Fibroblast of skin of right biceps (primary cell): ENCODE measurements around the gene WASHC3.
"Not testable (repeated sequence)": the region's sequence is repeated elsewhere in the genome, so short reads cannot be mapped to it uniquely, and the experiment has no call there.

Source experiments
- DNase-seq: peaks from one replicate; pipeline ENCODE4 v3.0.0-alpha.2; 2013

Gene WASHC3

GRCh38 chr12:102050660-102051430 lies 10.9 kb downstream of the WASHC3 start:
- DNase-seq = no peak

- DNase-seq = no peak
These were observed 17.9 kb downstream of the WASHC3 start for GRCh38 chr12:102043928-102044327.

GRCh38 chr12:102033991-102034745 lies 27.6 kb downstream of the WASHC3 start:
- peak; percentile 41 for DNase-seq

- DNase-seq = no peak
These were observed 29.9 kb downstream of the WASHC3 start for GRCh38 chr12:102031852-102032251.

- no peak for DNase-seq
These were observed 32.6 kb downstream of the WASHC3 start for GRCh38 chr12:102029141-102029540.

GRCh38 chr12:102026728-102027127 lies 35.1 kb downstream of the WASHC3 start:
- no peak for DNase-seq

GRCh38 chr12:102024765-102025164 lies 37.0 kb downstream of the WASHC3 start:
- DNase-seq = no peak

- DNase-seq = peak; percentile 68
These were observed 38.4 kb downstream of the WASHC3 start for GRCh38 chr12:102023343-102023930.

GRCh38 chr12:102022286-102022685 lies 39.5 kb downstream of the WASHC3 start:
- DNase-seq = no peak

- DNase-seq = no peak
These were observed 40.1 kb downstream of the WASHC3 start for GRCh38 chr12:102021540-102022246.

GRCh38 chr12:102018607-102019006 lies 43.2 kb downstream of the WASHC3 start:
- DNase-seq = not testable (repeated sequence)

GRCh38 chr12:102016472-102016871 lies 45.3 kb downstream of the WASHC3 start:
- no peak for DNase-seq

GRCh38 chr12:102010265-102010994 lies 51.4 kb downstream of the WASHC3 start:
- DNase-seq = peak; percentile 10

- no peak for DNase-seq
These were observed 52.0 kb downstream of the WASHC3 start for GRCh38 chr12:102009796-102010195.

GRCh38 chr12:102008615-102009126 lies 53.1 kb downstream of the WASHC3 start:
- DNase-seq = no peak

- no peak for DNase-seq
These were observed 56.5 kb downstream of the WASHC3 start for GRCh38 chr12:102005256-102005655.

- DNase-seq = no peak
These were observed 64.7 kb downstream of the WASHC3 start for GRCh38 chr12:101997102-101997501.

GRCh38 chr12:101995684-101996083 lies 66.1 kb downstream of the WASHC3 start:
- DNase-seq = no peak

- no peak for DNase-seq
These were observed 69.7 kb downstream of the WASHC3 start for GRCh38 chr12:101992091-101992490.

GRCh38 chr12:101982307-101982706 lies 79.5 kb downstream of the WASHC3 start:
- DNase-seq = no peak

- DNase-seq = no peak
These were observed 79.9 kb downstream of the WASHC3 start for GRCh38 chr12:101981868-101982267.

- no peak for DNase-seq
These were observed 93.0 kb downstream of the WASHC3 start for GRCh38 chr12:101968770-101969169.
